Right lobe of liver (tissue), 6 donors: ENCODE data around the gene ALDH7A1. TPM values are rescaled to one million over a fixed set of nuclear protein-coding genes. Genes with fewer than 3 reads are reported as not detected.

Experiments used
- ATAC-seq, 4 donors: fragments of 200-7000 bp; cut with Tn5 transposase; one replicate each; pipeline ENCODE4 v1.9.1; 2020; ENCODE audit warnings: mild to moderate bottlenecking in 4 of 4, moderate library complexity in 4 of 4
- DNase-seq, 3 donors: peaks; one replicate each; pipeline ENCODE4 v3.0.0-alpha.2; 2020
- H3K27ac ChIP-seq, 3 donors: fragments of 200-600 bp; one replicate each; pipeline ENCODE4 v1.8.0; 2022
- H3K27me3 ChIP-seq, 2 donors: fragments of 200-600 bp; one replicate each; pipeline ENCODE4 v1.8.0; 2022
- H3K36me3 ChIP-seq, 4 donors: fragments of 200-600 bp; sonication (generic) in 1 of 4; one replicate each; pipeline versions ENCODE4 v1.5.1 to v1.8.0; 2017 to 2022; ENCODE audit warnings: control low read depth in 1 of 4
- H3K4me1 ChIP-seq, 4 donors: fragments of 200-600 bp; sonication (generic) in 1 of 4; one replicate each; pipeline versions ENCODE4 v1.5.1 to v1.8.0; 2017 to 2022; ENCODE audit warnings: control low read depth in 1 of 4
- H3K4me3 ChIP-seq, 3 donors: fragments of 200-600 bp; one replicate each; pipeline ENCODE4 v1.8.0; 2022
- H3K9me3 ChIP-seq, 4 donors: fragments of 200-600 bp; sonication (generic) in 1 of 4; one replicate each; pipeline versions ENCODE4 v1.5.1 to v1.8.0; 2017 to 2022; ENCODE audit warnings: control low read depth in 1 of 4
- CTCF ChIP-seq, 4 donors: fragments of 200-600 bp in 3 of 4; fragments of 450-650 bp in 1 of 4; IDR thresholded peaks; one replicate each; pipeline versions ENCODE4 v1.5.1 to v1.8.0; 2016 to 2022; ENCODE audit warnings: antibody characterized with exemption in 4 of 4, mild to moderate bottlenecking in 2 of 4
- POLR2A ChIP-seq: fragments of 450-650 bp; IDR thresholded peaks from one replicate; pipeline ENCODE4 v1.6.1; 2017; ENCODE audit warnings: antibody characterized with exemption, mild to moderate bottlenecking
- WGBS: methylation state at CpG from one replicate; pipeline ENCODE4 v1.1.6; 2018; ENCODE audit warnings: low coverage, low lambda C conversion rate; ENCODE audit not compliant: insufficient coverage; ENCODE audit errors: missing lambda C conversion rate; 5-methylcytosine and 5-hydroxymethylcytosine counted together
- intact Hi-C, 2 donors: fragments of 100-400 bp; cut with DNase I; formaldehyde crosslinking; loops; one replicate each; pipeline versions ENCODE4 v1.11.2 to v1.14.1; 2022
- total RNA-seq, 6 experiments: library from RNA; depleted of rRNA in 2 of 6; stranded (reverse); fragments of >200 nt in 2 of 6; fragmentation: NEBNext Ultra II Directional in 3 of 6; extraction: Animal tissue kit (Norgen Biotek cat#: 25700) in 3 of 6; gene quantifications; one replicate each; pipeline versions ENCODE4 v1.1.0 to v1.2.4, GENCODE V29; 2016 to 2023
- donor health status: DM: no; HTN: yes; CAD: no.
- donor health status: DM: no; HTN: no; CAD: no.
- donor health status: DM: no; HTN: no; CAD: no.
- donor health status: DM: no; HTN: yes; CAD: no.
- donor health status: DM: no; HTN: yes; CAD: no.

The ALDH7A1 gene
- total RNA-seq, 6 experiments from 2014 or later: 23.0 to 142 (median 96.7) TPM

DNA sequence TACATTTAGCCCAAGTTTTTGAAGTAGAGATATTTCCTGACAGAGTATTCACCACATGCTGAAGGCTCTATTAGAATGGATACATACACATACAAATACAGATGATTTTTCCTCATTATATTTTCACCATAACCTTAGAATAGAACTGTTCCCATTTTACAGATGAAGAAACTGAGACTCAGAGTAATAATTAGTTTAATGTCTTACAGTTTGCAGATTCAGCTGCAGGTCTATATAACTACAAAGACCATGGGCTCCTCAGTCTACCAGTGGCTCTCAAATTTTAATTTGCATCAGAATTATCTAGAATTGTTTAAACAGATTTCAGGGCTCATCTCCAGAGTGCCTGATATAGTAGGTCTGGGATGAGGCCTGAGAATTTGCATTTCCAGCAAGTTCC lies 107.4 kb downstream of the ALDH7A1 start:
- no peak for DNase-seq
- TF ChIP-seq POLR2A: no peak
- no peak for TF ChIP-seq CTCF (IDR thresholded peaks at IDR 0.05)
- Histone ChIP-seq H3K36me3 (peaks cover 0 to 85% (median 42%) of the 10 kb centered on the region in 4 donors), H3K4me1 (no peaks in the 10 kb centered on the region), H3K4me3 (no peak overlapping the region), H3K9me3 (no peaks in the 10 kb centered on the region), H3K27me3 (no peaks in the 10 kb centered on the region), H3K27ac (no peak overlapping the region)
- no peak for ATAC-seq
- intact Hi-C loops: no loop called here

DNA sequence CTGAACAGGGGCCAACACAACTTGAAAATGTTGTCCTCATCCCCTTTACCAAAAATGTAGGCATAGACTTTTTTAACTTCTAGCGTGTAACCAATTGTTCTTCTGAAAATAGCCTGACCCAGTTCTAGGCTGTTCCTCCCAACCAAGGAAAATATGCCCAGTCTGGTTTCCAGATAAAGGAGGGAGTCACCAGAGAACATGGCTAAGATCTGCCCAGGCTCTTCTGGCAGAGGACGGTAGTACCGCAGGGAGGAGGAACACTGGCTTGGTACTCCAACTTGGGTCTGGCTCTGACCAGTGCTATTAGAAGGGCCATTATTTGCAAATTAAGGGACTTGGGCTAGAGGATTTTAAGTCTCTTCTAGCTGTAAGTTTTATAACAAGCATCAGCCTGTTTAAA lies 108.7 kb downstream of the ALDH7A1 start:
- ATAC-seq: no peak
- H3K4me3 ChIP-seq: no peak overlapping the region
- no peak for DNase-seq
- H3K4me1 ChIP-seq: no peaks in the 10 kb centered on the region
- no peaks in the 10 kb centered on the region for H3K9me3 ChIP-seq
- H3K27me3 ChIP-seq: no peaks in the 10 kb centered on the region
- intact Hi-C loops: no loop called here
- peaks cover 0 to 96% (median 45%) of the 10 kb centered on the region in 4 donors for H3K36me3 ChIP-seq
- 76% methylated on average over 3 of the region's 3 CpGs for WGBS
- no peak overlapping the region for H3K27ac ChIP-seq
- TF ChIP-seq CTCF (IDR thresholded peaks at IDR 0.05) (no peak), POLR2A (no peak)

DNA sequence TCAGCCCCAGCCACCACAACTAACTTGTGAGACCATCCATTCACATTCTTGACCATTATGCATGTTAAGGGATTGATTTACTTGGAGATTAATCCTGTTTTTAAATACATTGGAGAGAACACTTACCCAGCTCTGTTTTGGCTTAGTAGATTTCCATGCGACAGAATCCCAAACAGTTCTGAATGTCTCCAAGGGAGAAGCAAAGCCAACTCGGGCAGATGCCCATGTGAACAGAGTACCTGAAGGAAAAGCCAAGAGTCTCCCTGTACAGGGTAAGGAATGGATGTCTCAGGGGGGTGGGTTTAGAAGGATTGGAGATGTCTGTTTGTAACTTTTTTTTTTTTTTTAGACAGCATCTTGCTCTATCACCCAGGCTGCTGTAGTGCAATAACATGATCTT lies 110.8 kb downstream of the ALDH7A1 start:
- Histone ChIP-seq H3K36me3 (peaks cover 0 to 99% (median 48%) of the 10 kb centered on the region in 4 donors), H3K27ac (no peak overlapping the region), H3K27me3 (no peaks in the 10 kb centered on the region), H3K9me3 (no peaks in the 10 kb centered on the region), H3K4me1 (no peaks in the 10 kb centered on the region), H3K4me3 (no peak overlapping the region)
- no peak for DNase-seq
- ATAC-seq: no peak
- 94% methylated on average over 2 of the region's 2 CpGs for WGBS
- intact Hi-C loops: no loop called here
- no peak for TF ChIP-seq CTCF (IDR thresholded peaks at IDR 0.05)
- no peak for TF ChIP-seq POLR2A

- H3K27me3 ChIP-seq: no peaks in the 10 kb centered on the region
- no peak overlapping the region for H3K27ac ChIP-seq
- 54% methylated on average over 3 of the region's 3 CpGs for WGBS
- DNase-seq (no peak), ATAC-seq (peak in 1 of 4 donors; percentile 89)
- peaks cover 0 to 97% (median 46%) of the 10 kb centered on the region in 4 donors for H3K36me3 ChIP-seq
- H3K4me1 ChIP-seq: no peaks in the 10 kb centered on the region
- no peaks in the 10 kb centered on the region for H3K9me3 ChIP-seq
- no peak for TF ChIP-seq POLR2A
- no peak for TF ChIP-seq CTCF (IDR thresholded peaks at IDR 0.05)
- intact Hi-C loops: no loop called here
- H3K4me3 ChIP-seq: no peak overlapping the region
These were observed 111.9 kb downstream of the ALDH7A1 start for GRCh38 chr5:126483156-126483555.

DNA sequence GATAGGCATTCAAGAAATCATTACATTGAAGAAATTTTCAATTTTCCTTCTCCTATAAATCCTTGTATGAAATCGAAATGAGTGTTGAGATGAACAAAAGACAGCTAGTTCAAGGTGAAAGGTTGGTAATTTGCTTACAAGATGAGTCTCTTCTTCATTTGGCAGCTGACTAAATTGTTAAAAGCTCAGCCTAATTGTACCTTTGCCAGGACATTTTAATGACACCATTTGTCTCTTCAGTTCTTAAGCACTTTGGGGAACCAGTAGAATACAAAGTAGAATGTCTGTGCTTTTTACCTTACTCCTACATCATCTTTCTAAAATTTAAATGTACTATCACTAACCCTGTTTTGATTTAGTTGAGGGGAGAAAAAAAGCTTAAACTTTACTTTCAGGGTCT lies 112.4 kb downstream of the ALDH7A1 start:
- intact Hi-C loops: no loop called here
- H3K4me3 ChIP-seq: no peak overlapping the region
- no peak for DNase-seq
- no peaks in the 10 kb centered on the region for H3K27me3 ChIP-seq
- peaks cover 0 to 95% (median 41%) of the 10 kb centered on the region in 4 donors for H3K36me3 ChIP-seq
- H3K4me1 ChIP-seq: no peaks in the 10 kb centered on the region
- TF ChIP-seq POLR2A (no peak), CTCF (IDR thresholded peaks at IDR 0.05) (no peak)
- ATAC-seq: no peak
- H3K27ac ChIP-seq: no peak overlapping the region
- WGBS: 90% methylated on average over 1 of the region's 1 CpG
- no peaks in the 10 kb centered on the region for H3K9me3 ChIP-seq
